Raji (cell line): ENCODE data around the gene OSBPL3.

Experiments
- POLR2A ChIP-seq: IDR thresholded peaks from 2 replicates; pipeline ENCODE4 v1.6.1; 2011; ENCODE audit warnings: low read depth, low read length, control low read depth; ENCODE audit not compliant: insufficient read depth

OSBPL3 gene

DNA sequence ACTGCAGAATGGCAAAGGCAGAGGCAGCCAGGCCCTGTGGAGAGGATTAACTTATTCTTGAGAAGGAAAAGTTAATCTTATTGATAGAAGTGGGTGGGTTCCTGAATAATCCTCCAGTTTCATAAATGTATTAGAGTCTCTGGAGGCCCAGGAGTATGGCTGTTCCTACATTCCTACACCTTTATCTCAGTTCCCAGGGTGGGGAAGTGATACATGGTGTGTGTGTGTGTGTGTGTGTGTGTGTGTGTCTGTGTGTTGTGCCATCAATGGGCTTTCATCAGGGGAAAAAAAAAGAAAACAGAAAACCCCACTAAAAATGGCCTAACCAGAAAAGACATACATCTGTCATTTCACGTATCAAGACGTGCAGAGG is 200.7 kb downstream of the OSBPL3 start:
- TF ChIP-seq POLR2A, result no peak

- TF ChIP-seq POLR2A, result no peak
Measured at GRCh38 chr7:24778543-24779282, 201.3 kb downstream of the OSBPL3 start.

DNA sequence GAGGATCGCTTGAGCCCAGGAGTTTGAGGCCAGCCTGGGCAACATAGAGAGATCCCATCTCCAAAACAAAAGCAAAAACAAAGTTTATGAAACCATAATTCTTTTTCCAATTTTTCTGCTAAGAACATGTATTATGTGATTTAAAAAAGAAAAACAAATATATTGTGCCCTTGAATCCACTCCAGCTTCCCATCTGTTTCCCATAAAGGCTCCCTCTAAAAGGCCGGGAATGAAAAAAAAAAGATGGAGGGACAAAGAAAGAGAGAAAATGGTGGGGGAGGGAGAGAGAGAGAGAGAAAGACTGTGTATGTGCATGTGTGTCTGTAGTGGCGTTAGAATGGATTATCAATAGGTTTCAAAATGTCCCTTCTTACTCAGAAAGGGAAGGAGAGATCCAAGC is 202.2 kb downstream of the OSBPL3 start:
- no peak for TF ChIP-seq POLR2A

DNA sequence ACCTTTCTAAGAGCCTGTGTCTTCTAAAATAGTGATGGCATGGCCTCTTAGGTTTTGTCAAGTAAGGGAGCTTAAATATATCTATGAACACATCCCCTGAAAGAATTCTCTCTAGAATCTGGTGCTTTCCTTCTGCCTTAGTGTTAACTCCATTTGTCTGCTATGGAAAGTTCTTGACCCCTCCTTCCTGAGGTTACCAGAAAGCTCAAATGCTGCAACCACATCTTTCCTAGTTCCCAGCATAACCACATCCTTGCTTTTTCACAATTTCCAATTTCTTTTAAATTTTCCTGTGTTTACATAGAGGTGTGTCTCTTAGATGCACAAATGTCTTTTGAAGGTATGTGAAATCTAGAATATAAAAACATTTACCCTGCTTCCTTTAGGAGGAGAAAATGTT is 206.3 kb downstream of the OSBPL3 start:
- TF ChIP-seq POLR2A, result no peak

DNA sequence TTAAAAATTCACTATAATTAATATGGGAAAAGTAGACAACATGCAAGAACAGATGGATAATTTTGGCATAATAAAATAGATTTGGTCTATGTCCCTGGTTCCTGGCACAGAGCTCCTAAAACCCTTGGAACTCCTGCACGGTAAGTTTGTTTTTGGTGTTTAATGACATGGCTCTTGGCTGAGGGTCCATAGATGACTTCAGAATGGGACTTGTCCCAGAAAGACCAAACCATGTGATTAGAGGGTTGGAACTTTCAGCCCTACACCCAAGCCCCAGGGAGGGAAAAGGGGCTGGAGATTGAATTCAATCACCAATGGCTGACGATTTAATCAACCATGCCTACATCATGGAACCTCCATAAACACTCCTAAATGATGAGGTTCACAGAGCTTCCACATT is 210.1 kb downstream of the OSBPL3 start:
- TF ChIP-seq POLR2A, result no peak

- no peak for TF ChIP-seq POLR2A
Measured at GRCh38 chr7:24769014-24769830, 210.8 kb downstream of the OSBPL3 start.

DNA sequence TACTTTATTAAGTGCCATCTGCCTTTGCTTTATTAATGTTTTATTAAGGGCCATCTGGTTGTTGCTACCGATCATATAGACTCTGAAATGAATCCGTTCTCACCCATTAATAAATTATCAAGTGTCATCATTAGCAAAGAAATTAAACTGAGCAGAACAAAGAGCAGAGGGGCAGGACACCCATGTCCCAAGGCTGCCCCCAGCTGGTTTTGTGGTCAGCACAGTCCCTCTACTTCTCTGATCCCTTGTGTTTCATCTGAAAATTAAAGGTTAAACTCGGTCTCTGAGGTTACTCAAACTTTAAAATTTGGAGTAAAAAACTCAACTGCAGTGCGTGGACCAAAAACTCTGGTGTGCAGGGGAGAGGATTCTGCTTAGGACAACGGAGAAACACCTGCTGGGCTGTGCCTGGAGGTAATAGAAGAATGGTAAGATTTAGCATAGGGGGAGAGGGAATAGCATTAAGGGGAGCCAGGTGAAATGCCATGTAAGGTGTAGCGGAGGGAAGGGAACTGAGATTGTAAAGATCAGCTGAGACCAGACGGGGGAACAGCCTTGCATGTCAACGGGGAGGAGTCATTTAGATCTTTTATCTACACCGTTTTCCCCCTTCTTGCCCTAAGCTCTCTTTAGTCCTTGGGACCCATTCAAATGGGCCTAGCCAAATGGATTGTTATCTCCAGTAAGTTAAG is 212.0 kb downstream of the OSBPL3 start:
- no peak for TF ChIP-seq POLR2A

- TF ChIP-seq POLR2A, result no peak
Measured at GRCh38 chr7:24764972-24765744, 214.8 kb downstream of the OSBPL3 start.

DNA sequence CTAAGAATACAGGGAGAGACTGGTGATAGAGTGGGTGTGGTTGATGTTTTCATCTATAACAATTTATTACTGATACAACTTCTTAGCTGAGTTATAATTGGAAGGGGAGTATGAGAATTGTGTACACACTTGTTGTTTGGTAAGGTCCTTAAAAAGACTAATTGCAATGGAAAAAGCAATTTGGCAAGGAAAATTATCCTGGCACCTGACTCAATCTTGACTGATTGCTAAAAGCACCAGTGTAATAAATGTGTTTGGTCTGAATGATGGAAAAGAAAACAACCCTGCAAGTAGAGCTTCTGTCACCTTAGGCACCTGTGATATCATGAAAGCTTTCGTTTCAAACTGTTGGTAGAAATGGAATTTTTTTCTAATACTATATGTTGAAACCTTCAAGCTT is 216.0 kb downstream of the OSBPL3 start:
- no peak for TF ChIP-seq POLR2A

- TF ChIP-seq POLR2A, result no peak
Measured at GRCh38 chr7:24763303-24763901, 216.6 kb downstream of the OSBPL3 start.

GRCh38 chr7:24762771-24763170 is 217.2 kb downstream of the OSBPL3 start:
- TF ChIP-seq POLR2A, result no peak

DNA sequence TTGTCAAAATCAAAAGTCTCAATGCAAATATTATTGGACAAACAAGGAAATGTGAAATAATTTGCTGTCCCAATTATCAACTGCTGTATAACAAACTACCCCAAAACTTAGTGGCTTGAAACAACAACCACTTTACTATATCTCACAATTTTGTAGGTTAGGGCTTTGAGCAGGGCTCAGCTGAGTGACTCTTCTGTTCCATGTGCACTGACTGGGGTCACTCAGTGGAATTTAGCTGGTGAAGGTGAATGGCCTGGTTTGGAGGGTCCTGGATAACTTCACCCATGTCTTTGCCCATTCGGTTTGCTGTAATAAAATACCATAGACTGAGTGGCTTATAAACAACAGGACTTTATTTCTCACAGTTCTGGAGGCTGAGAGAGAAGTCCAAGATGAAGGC is 219.0 kb downstream of the OSBPL3 start:
- no peak for TF ChIP-seq POLR2A

DNA sequence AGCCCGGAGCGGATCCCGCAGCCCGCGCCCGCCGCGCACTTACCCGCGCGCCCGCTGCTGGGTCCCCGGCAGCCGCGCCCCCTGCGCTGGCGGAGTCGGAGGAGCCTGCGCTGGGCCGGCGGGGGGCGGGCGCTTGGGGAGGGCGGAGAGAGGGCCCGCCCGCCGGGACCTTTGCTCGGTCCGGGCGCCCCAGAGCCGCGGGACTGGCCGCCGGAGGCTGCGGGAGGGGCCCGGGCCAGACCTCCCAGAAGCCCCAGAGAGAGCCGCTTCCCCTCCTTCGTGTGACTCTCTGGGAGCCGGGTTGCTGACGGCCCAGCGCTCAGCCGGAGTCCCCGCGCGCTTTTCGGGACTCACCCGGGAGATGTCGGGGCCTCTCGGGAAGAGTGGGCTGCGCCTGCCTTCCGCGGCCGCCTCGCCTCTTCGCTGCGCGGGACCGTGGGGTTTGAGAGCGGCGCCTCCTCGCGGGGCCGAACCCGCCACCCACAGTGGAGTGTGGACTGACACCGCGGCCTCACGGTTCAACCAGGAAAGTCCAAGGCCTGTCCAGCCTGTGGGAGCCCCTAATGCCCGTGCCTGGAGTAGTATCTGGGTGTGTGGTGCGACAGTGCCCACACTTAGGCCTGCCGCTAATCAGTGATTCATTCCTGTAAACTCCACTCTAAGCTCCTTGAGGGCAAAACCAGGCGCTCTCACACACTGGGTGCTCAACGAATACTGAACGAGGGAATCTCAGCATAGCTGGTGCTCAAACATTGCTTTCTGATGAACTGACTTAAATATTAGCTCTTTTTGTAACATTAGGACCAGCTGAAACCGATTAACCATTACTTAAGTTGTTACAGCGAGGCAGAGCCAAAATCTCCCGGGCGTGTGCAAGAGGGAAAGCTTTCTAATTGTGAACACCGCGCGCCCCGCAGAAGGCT is 222.4 kb downstream of the OSBPL3 start, which contains the start of gene GSDME:
Gene GSDME, minus strand, starts transcription at position 112 of the 923 bp plus-strand sequence. CDS start 7,690 bp downstream, outside the sequence.
- TF ChIP-seq POLR2A, result no peak

DNA sequence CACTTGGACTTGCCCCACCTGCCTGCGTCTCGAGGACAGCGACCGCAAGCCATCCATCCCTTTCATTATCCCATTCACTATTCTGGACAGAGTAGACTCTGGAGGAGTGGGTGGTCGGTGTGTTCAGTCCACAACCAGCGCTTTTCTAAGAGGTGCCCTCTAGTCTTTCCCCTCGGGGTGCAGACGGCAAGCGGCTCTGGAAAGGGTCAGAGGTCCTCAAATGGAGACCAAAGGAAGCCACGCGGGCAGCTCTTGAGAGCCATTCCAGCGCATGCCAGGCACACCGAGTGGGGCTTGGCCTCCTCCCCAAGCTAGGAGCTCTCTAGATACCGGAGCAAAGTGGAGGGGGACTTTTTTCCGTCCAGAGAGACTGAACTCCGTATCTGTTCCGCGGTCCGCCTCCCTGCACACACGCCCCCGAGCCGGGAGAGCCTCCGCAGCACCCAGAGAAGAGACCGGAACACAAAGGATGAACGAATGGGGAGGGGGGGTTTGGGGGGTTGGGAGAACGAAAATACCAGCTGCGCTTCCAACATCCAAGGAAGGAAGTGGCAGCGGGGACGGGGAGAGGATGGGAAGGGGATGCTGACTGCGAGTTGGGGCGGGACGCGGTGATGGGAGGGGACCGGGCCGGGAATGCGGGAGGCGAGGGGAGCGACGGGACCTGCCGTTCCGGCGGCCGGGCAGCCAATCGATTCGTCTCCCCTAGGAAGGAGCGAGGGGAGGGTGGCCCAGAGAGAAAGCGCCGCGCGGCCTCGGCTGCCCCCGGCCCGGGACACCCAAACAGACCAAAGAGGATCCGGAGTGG is 223.2 kb downstream of the OSBPL3 start:
- TF ChIP-seq POLR2A, result no peak
